ENCODE results near the gene KIAA0930. TPM values are rescaled to one million over a fixed set of nuclear protein-coding genes. Genes with fewer than 3 reads are reported as not detected.

The KIAA0930 gene
- total RNA-seq, 1 experiment from 2014 or later, result 54.8 TPM

GRCh38 chr22:45227645-45228400 is 12.9 kb downstream of the KIAA0930 start:
- no peaks in the 10 kb centered on the region for H3K27me3 ChIP-seq (replicated peaks; ENCODE audit: insufficient read depth, low read depth, low read length, poor library complexity)
- ChIA-PET POLR2A (ENCODE audit: low non-redundant PET) (no interaction called here), CTCF (no interaction called here)
- H3K4me3 ChIP-seq (ENCODE audit: low read depth, low read length, poor library complexity, severe bottlenecking), result no peak overlapping the region
- no peaks in the 10 kb centered on the region for H3K9me3 ChIP-seq (ENCODE audit: low read depth, low read length, poor library complexity, severe bottlenecking)
- no peak for DNase-seq (ENCODE audit: low spot score)
- no peaks in the 10 kb centered on the region for H3K4me1 ChIP-seq (ENCODE audit: insufficient read depth, low read length, poor library complexity, severe bottlenecking)
- no TSS peak for BruUV-seq (replicated peaks)
- TF ChIP-seq CTCF (conservative IDR thresholded peaks at IDR 0.05; ENCODE audit: low read depth, low read length) (no peak), EZH2 (IDR thresholded peaks at IDR 0.05; ENCODE audit: borderline replicate concordance, low read depth, low read length, poor library complexity, severe bottlenecking) (no peak)
- no peak overlapping the region for H3K27ac ChIP-seq (ENCODE audit: low read depth, low read length, poor library complexity, severe bottlenecking)
- no peaks in the 10 kb centered on the region for H3K36me3 ChIP-seq (ENCODE audit: insufficient read depth, low read length, poor library complexity, severe bottlenecking)
- intact Hi-C loops (cut with micrococcal nuclease; ENCODE audit: unreplicated experiment), result no loop called here

- no peaks in the 10 kb centered on the region for H3K9me3 ChIP-seq (ENCODE audit: low read depth, low read length, poor library complexity, severe bottlenecking)
- intact Hi-C loops (cut with micrococcal nuclease; ENCODE audit: unreplicated experiment), result no loop called here
- TF ChIP-seq CTCF (conservative IDR thresholded peaks at IDR 0.05; ENCODE audit: low read depth, low read length) (no peak), EZH2 (IDR thresholded peaks at IDR 0.05; ENCODE audit: borderline replicate concordance, low read depth, low read length, poor library complexity, severe bottlenecking) (no peak)
- ChIA-PET CTCF (no interaction called here), POLR2A (ENCODE audit: low non-redundant PET) (no interaction called here)
- no peaks in the 10 kb centered on the region for H3K36me3 ChIP-seq (ENCODE audit: insufficient read depth, low read length, poor library complexity, severe bottlenecking)
- no peaks in the 10 kb centered on the region for H3K27me3 ChIP-seq (replicated peaks; ENCODE audit: insufficient read depth, low read depth, low read length, poor library complexity)
- H3K27ac ChIP-seq (ENCODE audit: low read depth, low read length, poor library complexity, severe bottlenecking), result no peak overlapping the region
- H3K4me1 ChIP-seq (ENCODE audit: insufficient read depth, low read length, poor library complexity, severe bottlenecking), result no peaks in the 10 kb centered on the region
- H3K4me3 ChIP-seq (ENCODE audit: low read depth, low read length, poor library complexity, severe bottlenecking), result no peak overlapping the region
- no peak for DNase-seq (ENCODE audit: low spot score)
- BruUV-seq (replicated peaks), result no TSS peak
These were observed 14.0 kb downstream of the KIAA0930 start for GRCh38 chr22:45226503-45227186.

GRCh38 chr22:45225732-45226502 is 14.8 kb downstream of the KIAA0930 start:
- CTCF ChIA-PET, result no interaction called here
- no peak overlapping the region for H3K27ac ChIP-seq (ENCODE audit: low read depth, low read length, poor library complexity, severe bottlenecking)

More at GRCh38 chr22:45225732-45226502, 14.8 kb downstream of the KIAA0930 start:
- no peaks in the 10 kb centered on the region for H3K27me3 ChIP-seq (replicated peaks; ENCODE audit: insufficient read depth, low read depth, low read length, poor library complexity)
- no peak for TF ChIP-seq CTCF (conservative IDR thresholded peaks at IDR 0.05; ENCODE audit: low read depth, low read length)
- intact Hi-C loops (cut with micrococcal nuclease; ENCODE audit: unreplicated experiment), result no loop called here
- H3K4me1 ChIP-seq (ENCODE audit: insufficient read depth, low read length, poor library complexity, severe bottlenecking), result no peaks in the 10 kb centered on the region
- H3K4me3 ChIP-seq (ENCODE audit: low read depth, low read length, poor library complexity, severe bottlenecking), result no peak overlapping the region
- no peaks in the 10 kb centered on the region for H3K36me3 ChIP-seq (ENCODE audit: insufficient read depth, low read length, poor library complexity, severe bottlenecking)
- POLR2A ChIA-PET (ENCODE audit: low non-redundant PET), result no interaction called here
- H3K9me3 ChIP-seq (ENCODE audit: low read depth, low read length, poor library complexity, severe bottlenecking), result no peaks in the 10 kb centered on the region
- no peak for DNase-seq (ENCODE audit: low spot score)
- no TSS peak for BruUV-seq (replicated peaks)

Data from A673 (cell line).